Neural cell (in vitro differentiated cells): Measurements from ENCODE around the gene LRRC38. TPM values are rescaled to one million over a fixed set of nuclear protein-coding genes. Genes with fewer than 3 reads are reported as not detected.

ENCODE experiments used
- H2AFZ ChIP-seq: fragments of 200-600, 300-800 bp; sonication (generic), shearing (Covaris generic); 2 replicates; pipeline ENCODE4 v1.6.0; 2014; ENCODE audit warnings: low read depth, mild to moderate bottlenecking, antibody characterized with exemption, low read length, moderate library complexity
- H3F3A ChIP-seq: fragments of 200-600 bp; shearing (Covaris generic); 2 replicates; pipeline ENCODE4 v1.6.1; 2016; ENCODE audit warnings: mild to moderate bottlenecking, moderate library complexity, mixed read lengths, antibody characterized with exemption, low read length; ENCODE audit not compliant: insufficient read depth, poor library complexity, severe bottlenecking
- H3K27ac ChIP-seq: fragments of 200-600, 300-800 bp; sonication (generic), shearing (Covaris generic); 2 replicates; pipeline ENCODE4 v1.5.1; 2014; ENCODE audit warnings: mild to moderate bottlenecking, low read length, moderate library complexity
- H3K27me3 ChIP-seq: fragments of 300-800, 200-600 bp; sonication (generic), shearing (Covaris generic); 2 replicates; pipeline ENCODE4 v1.6.0; 2014; ENCODE audit warnings: mild to moderate bottlenecking, low read depth, low read length, moderate library complexity; ENCODE audit not compliant: insufficient read depth
- H3K36me3 ChIP-seq: fragments of 300-800, 200-600 bp; sonication (generic), shearing (Covaris generic); 2 replicates; pipeline ENCODE4 v1.5.1; 2014; ENCODE audit warnings: mild to moderate bottlenecking, antibody characterized with exemption, low read length, moderate library complexity; ENCODE audit not compliant: insufficient read depth
- H3K4me2 ChIP-seq: fragments of 300-800, 200-600 bp; sonication (generic), shearing (Covaris generic); 2 replicates; pipeline ENCODE4 v1.6.0; 2014; ENCODE audit warnings: mild to moderate bottlenecking, low read length
- H3K4me3 ChIP-seq: fragments of 300-800, 200-600 bp; sonication (generic), shearing (Covaris generic); 2 replicates; pipeline ENCODE4 v1.5.1; 2014; ENCODE audit warnings: mild to moderate bottlenecking, low read length, moderate library complexity
- H3K79me2 ChIP-seq: fragments of 200-600 bp; shearing (Covaris generic); replicated peaks from 2 replicates; pipeline ENCODE4 v1.6.0; 2014; ENCODE audit warnings: mild to moderate bottlenecking, low read length, moderate library complexity; ENCODE audit not compliant: insufficient read depth
- H3K9ac ChIP-seq: fragments of 300-800, 200-600 bp; sonication (generic), shearing (Covaris generic); 2 replicates; pipeline ENCODE4 v1.6.1; 2016; ENCODE audit warnings: mild to moderate bottlenecking, low read length, mixed read lengths
- H3K9me2 ChIP-seq: fragments of 200-600 bp; shearing (Covaris generic); 2 replicates; pipeline ENCODE4 v1.6.1; 2016; ENCODE audit warnings: mild to moderate bottlenecking, low read length, mixed read lengths; ENCODE audit not compliant: insufficient read depth
- H3K9me3 ChIP-seq: fragments of 200-600, 300-800 bp; sonication (generic), shearing (Covaris generic); 2 replicates; pipeline ENCODE4 v1.6.1; 2016; ENCODE audit warnings: mild to moderate bottlenecking, mixed run types, low read length, moderate library complexity, mixed read lengths
- H4K20me1 ChIP-seq: fragments of 200-600 bp; shearing (Covaris generic); 2 replicates; pipeline ENCODE4 v1.6.1; 2016; ENCODE audit warnings: mild to moderate bottlenecking, mixed run types; ENCODE audit not compliant: insufficient read depth
- EP300 ChIP-seq: fragments of 450-650 bp; conservative IDR thresholded peaks from 2 replicates; pipeline ENCODE4 v1.6.1; 2014; ENCODE audit warnings: antibody characterized with exemption, mild to moderate bottlenecking, moderate library complexity; ENCODE audit not compliant: poor library complexity, severe bottlenecking
- EZH2 ChIP-seq: fragments of 200-600, 300-800 bp; shearing (Covaris generic), sonication (generic); IDR thresholded peaks from 2 replicates; pipeline ENCODE4 v1.6.1; 2014; ENCODE audit warnings: antibody characterized with exemption, low read length, borderline replicate concordance, mild to moderate bottlenecking; ENCODE audit not compliant: insufficient read depth, poor library complexity, severe bottlenecking
- MXI1 ChIP-seq: fragments of 450-650 bp; conservative IDR thresholded peaks from 2 replicates; pipeline ENCODE4 v1.6.1; 2014; ENCODE audit warnings: antibody characterized with exemption, mild to moderate bottlenecking; ENCODE audit not compliant: poor library complexity, severe bottlenecking
- POLR2AphosphoS5 ChIP-seq: IDR thresholded peaks from 2 replicates; pipeline ENCODE4 v1.6.1; 2012
- RAD21 ChIP-seq: fragments of 450-650 bp; conservative IDR thresholded peaks from 2 replicates; pipeline ENCODE4 v1.6.1; 2014; ENCODE audit warnings: antibody characterized with exemption, mild to moderate bottlenecking, moderate library complexity
- SMC3 ChIP-seq: fragments of 450-650 bp; conservative IDR thresholded peaks from 2 replicates; pipeline ENCODE4 v1.6.1; 2014; ENCODE audit warnings: antibody characterized with exemption, mild to moderate bottlenecking, moderate library complexity; ENCODE audit not compliant: poor library complexity
- TAF1 ChIP-seq: IDR thresholded peaks from 2 replicates; pipeline ENCODE4 v1.6.1; 2012; ENCODE audit warnings: low read depth
- polyA plus RNA-seq: library from polyadenylated mRNA; depleted of rRNA; stranded (reverse); fragments of >200 nt; gene quantifications from 2 replicates; pipeline ENCODE4 v1.2.3, GENCODE V29; 2014
- TF ChIP-seq, protein P1 (sequence below): IDR thresholded peaks from 2 replicates; pipeline ENCODE4 v1.6.1; 2012; ENCODE audit warnings: borderline replicate concordance
- TF ChIP-seq, protein P2 (sequence below): fragments of 450-650 bp; IDR thresholded peaks from 2 replicates; pipeline ENCODE4 v1.5.1; 2014; ENCODE audit warnings: antibody characterized with exemption, mild to moderate bottlenecking, moderate library complexity; ENCODE audit not compliant: poor library complexity, severe bottlenecking

The LRRC38 gene
- polyA plus RNA-seq, 1 donor from 2014 or later: not detected

DNA sequence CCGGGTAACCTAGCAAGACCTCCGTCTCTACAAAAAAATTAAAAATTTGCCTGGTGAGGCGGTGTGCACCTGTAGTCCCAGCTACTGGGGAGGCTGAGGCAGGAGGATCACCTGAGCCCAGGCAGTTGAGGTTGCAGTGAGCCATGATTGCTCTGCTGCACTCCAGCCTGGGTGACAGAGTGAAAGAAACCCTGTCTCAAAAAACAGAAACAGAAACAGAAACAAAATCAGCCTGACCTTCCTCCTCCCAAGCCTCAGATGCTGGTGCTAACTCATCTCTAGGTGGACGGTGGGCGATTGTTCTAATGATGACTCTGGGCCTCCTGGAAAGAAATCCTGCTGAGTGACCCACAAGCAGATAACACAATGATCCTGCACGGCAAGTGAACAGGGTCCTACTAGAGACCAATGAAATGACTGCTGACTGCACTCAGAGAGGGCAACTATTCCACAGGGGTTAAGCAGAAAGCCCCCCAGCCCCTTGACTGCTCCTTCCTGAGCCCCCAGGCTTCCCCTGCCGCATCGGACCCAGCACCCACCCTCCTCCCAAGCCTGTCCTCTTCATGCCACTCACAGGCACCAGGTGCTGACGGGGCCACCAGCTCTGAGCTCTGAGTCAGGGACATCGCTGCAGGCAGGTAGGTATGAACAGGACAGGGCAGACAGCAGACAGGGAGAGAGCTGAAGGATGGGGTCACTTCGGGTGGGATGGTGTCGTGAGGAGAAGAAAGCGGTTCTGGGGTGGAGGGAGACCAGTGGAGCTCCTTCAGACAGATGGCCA, 27.8 kb upstream of the LRRC38 start:
- H2AFZ ChIP-seq: no peak overlapping the region
- no peaks in the 10 kb centered on the region for H3F3A ChIP-seq

DNA sequence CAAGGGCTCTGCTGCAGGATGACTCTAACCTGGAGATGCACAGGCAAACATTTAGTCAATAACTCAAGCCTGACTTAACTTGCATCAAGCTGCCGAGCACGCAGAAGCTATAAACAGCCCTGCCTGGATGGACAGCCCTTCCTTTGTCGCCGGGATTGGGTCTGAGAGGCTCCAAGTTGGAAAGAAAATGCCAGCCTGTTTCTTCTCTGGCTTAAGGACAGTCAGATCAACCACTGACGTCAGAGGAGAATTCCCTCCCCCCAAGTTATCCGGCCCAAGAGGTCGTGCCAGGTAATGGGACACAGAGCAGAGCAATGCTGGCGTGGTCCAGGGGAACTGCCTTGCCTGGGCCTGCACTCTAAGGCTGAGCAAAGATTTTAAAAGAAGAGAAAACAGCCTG, 27.1 kb upstream of the LRRC38 start:
- Histone ChIP-seq H3K4me2 (no peak overlapping the region), H3K9ac (no peak overlapping the region), H3K27me3 (no peaks in the 10 kb centered on the region), H4K20me1 (no peaks in the 10 kb centered on the region), H3K9me2 (no peaks in the 10 kb centered on the region), H2AFZ (no peak overlapping the region), H3K36me3 (no peaks in the 10 kb centered on the region), H3K27ac (no peak overlapping the region), H3K9me3 (no peaks in the 10 kb centered on the region), H3K79me2 (no peaks in the 10 kb centered on the region), H3K4me3 (no peak overlapping the region), H3F3A (no peaks in the 10 kb centered on the region)
- TF ChIP-seq POLR2AphosphoS5 (no peak), MXI1 (no peak), TAF1 (no peak), SMC3 (no peak), RAD21 (no peak), EZH2 (no peak), EP300 (no peak)
- TF ChIP-seq, protein P1, sequence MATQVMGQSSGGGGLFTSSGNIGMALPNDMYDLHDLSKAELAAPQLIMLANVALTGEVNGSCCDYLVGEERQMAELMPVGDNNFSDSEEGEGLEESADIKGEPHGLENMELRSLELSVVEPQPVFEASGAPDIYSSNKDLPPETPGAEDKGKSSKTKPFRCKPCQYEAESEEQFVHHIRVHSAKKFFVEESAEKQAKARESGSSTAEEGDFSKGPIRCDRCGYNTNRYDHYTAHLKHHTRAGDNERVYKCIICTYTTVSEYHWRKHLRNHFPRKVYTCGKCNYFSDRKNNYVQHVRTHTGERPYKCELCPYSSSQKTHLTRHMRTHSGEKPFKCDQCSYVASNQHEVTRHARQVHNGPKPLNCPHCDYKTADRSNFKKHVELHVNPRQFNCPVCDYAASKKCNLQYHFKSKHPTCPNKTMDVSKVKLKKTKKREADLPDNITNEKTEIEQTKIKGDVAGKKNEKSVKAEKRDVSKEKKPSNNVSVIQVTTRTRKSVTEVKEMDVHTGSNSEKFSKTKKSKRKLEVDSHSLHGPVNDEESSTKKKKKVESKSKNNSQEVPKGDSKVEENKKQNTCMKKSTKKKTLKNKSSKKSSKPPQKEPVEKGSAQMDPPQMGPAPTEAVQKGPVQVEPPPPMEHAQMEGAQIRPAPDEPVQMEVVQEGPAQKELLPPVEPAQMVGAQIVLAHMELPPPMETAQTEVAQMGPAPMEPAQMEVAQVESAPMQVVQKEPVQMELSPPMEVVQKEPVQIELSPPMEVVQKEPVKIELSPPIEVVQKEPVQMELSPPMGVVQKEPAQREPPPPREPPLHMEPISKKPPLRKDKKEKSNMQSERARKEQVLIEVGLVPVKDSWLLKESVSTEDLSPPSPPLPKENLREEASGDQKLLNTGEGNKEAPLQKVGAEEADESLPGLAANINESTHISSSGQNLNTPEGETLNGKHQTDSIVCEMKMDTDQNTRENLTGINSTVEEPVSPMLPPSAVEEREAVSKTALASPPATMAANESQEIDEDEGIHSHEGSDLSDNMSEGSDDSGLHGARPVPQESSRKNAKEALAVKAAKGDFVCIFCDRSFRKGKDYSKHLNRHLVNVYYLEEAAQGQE: no peak
- TF ChIP-seq, protein P2, sequence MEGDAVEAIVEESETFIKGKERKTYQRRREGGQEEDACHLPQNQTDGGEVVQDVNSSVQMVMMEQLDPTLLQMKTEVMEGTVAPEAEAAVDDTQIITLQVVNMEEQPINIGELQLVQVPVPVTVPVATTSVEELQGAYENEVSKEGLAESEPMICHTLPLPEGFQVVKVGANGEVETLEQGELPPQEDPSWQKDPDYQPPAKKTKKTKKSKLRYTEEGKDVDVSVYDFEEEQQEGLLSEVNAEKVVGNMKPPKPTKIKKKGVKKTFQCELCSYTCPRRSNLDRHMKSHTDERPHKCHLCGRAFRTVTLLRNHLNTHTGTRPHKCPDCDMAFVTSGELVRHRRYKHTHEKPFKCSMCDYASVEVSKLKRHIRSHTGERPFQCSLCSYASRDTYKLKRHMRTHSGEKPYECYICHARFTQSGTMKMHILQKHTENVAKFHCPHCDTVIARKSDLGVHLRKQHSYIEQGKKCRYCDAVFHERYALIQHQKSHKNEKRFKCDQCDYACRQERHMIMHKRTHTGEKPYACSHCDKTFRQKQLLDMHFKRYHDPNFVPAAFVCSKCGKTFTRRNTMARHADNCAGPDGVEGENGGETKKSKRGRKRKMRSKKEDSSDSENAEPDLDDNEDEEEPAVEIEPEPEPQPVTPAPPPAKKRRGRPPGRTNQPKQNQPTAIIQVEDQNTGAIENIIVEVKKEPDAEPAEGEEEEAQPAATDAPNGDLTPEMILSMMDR: no peak

More for the DNA sequence above, 27.8 kb upstream of the LRRC38 start:
- H3K79me2 ChIP-seq: no peaks in the 10 kb centered on the region
- H3K36me3 ChIP-seq: no peaks in the 10 kb centered on the region
- no peak overlapping the region for H3K4me2 ChIP-seq
- H3K27ac ChIP-seq: no peak overlapping the region
- no peaks in the 10 kb centered on the region for H3K9me2 ChIP-seq
- H3K9me3 ChIP-seq: no peaks in the 10 kb centered on the region
- H4K20me1 ChIP-seq: no peaks in the 10 kb centered on the region
- no peak overlapping the region for H3K4me3 ChIP-seq
- H3K27me3 ChIP-seq: no peaks in the 10 kb centered on the region
- no peak overlapping the region for H3K9ac ChIP-seq
- no peak for TF ChIP-seq MXI1
- TF ChIP-seq TAF1: no peak
- TF ChIP-seq SMC3: no peak
- TF ChIP-seq RAD21: no peak
- TF ChIP-seq EP300: no peak
- no peak for TF ChIP-seq EZH2
- TF ChIP-seq, protein P1: no peak
- TF ChIP-seq POLR2AphosphoS5: no peak
- TF ChIP-seq, protein P2: no peak
